Transverse colon (tissue), 4 donors: ENCODE measurements around the gene MED15. TPM values are rescaled to one million over a fixed set of nuclear protein-coding genes. Genes with fewer than 3 reads are reported as not detected.

Experiments
- DNase-seq: peaks from one replicate; pipeline ENCODE4 v3.0.0-alpha.2; 2019
- H3K27ac ChIP-seq, 4 donors: fragments of 200-600 bp; sonication (generic); 2 replicates each; pipeline ENCODE4 v1.5.1; 2016 to 2018; ENCODE audit warnings: inconsistent platforms in 4 of 4
- H3K27me3 ChIP-seq: fragments of 200-600 bp; sonication (generic); 2 replicates; pipeline ENCODE4 v1.5.1; 2017; ENCODE audit warnings: inconsistent platforms
- H3K36me3 ChIP-seq, 4 donors: fragments of 200-600 bp; sonication (generic); 2 replicates each; pipeline ENCODE4 v1.5.1; 2017 to 2019; ENCODE audit warnings: inconsistent platforms in 4 of 4
- H3K4me1 ChIP-seq, 4 donors: fragments of 200-600 bp; sonication (generic); 2 replicates each; pipeline ENCODE4 v1.5.1; 2017 to 2020; ENCODE audit warnings: inconsistent platforms in 4 of 4
- H3K4me3 ChIP-seq, 4 donors: fragments of 200-600 bp; sonication (generic); 1 replicate in 1 of 4; 2 replicates in 3 of 4; pipeline versions ENCODE4 v1.5.1 to v1.6.1; 2017 to 2019; ENCODE audit warnings: inconsistent platforms in 4 of 4
- H3K9me3 ChIP-seq, 2 donors: fragments of 200-600 bp; sonication (generic); 2 replicates each; pipeline ENCODE4 v1.5.1; 2017 to 2019; ENCODE audit warnings: inconsistent platforms in 2 of 2
- EP300 ChIP-seq: sonication (generic); formaldehyde crosslinking; IDR thresholded peaks from one replicate; pipeline ENCODE4 v1.6.1; 2017; ENCODE audit warnings: antibody characterized with exemption, low read depth
- POLR2A ChIP-seq: fragments of 450-650 bp; IDR thresholded peaks from one replicate; pipeline ENCODE4 v1.6.1; 2016; ENCODE audit warnings: antibody characterized with exemption, mild to moderate bottlenecking, moderate library complexity
- POLR2AphosphoS5 ChIP-seq, 3 donors: sonication (generic); formaldehyde crosslinking; IDR thresholded peaks; one replicate each; pipeline ENCODE4 v1.6.1; 2016; ENCODE audit warnings: antibody characterized with exemption in 3 of 3
- WGBS, 2 donors: methylation state at CpG; one replicate each; pipeline ENCODE4 v1.1.5; 2018; ENCODE audit warnings: low coverage in 1 of 2; 5-methylcytosine and 5-hydroxymethylcytosine counted together
- in situ Hi-C, 4 donors: fragments of 200-750 bp; cut with MboI; loops; one replicate each; pipeline versions ENCODE4 v1.15.0 to v1.15.1; 2017; ENCODE audit warnings: low sequenced_read_pairs in 3 of 4, low pct_ligation_motif_present in 1 of 4, low pct_unique_long_range_greater_than_20kb in 1 of 4
- intact Hi-C: fragments of 100-400 bp; cut with DNase I; formaldehyde crosslinking; loops from one replicate; pipeline ENCODE4 v1.15.1; 2023; ENCODE audit warnings: low total_unique reads
- total RNA-seq, 4 donors: library from RNA; depleted of rRNA; stranded (reverse); fragments of >200 nt; gene quantifications; one replicate each; pipeline ENCODE4 v1.1.0, GENCODE V29; 2016
- TF ChIP-seq, protein P1 (sequence below), 5 experiments: fragments of 200-600 bp in 3 of 5; fragments of 450-650 bp in 2 of 5; sonication (generic) in 3 of 5; IDR thresholded peaks; 1 replicate in 2 of 5; 2 replicates in 3 of 5; pipeline ENCODE4 v1.5.1; 2016 to 2017; ENCODE audit warnings: antibody characterized with exemption in 5 of 5, inconsistent platforms in 3 of 5, mild to moderate bottlenecking in 2 of 5, moderate library complexity in 1 of 5

Gene MED15
- total RNA-seq, 4 donors from 2014 or later = 70.3 to 211 (median 116) TPM

DNA sequence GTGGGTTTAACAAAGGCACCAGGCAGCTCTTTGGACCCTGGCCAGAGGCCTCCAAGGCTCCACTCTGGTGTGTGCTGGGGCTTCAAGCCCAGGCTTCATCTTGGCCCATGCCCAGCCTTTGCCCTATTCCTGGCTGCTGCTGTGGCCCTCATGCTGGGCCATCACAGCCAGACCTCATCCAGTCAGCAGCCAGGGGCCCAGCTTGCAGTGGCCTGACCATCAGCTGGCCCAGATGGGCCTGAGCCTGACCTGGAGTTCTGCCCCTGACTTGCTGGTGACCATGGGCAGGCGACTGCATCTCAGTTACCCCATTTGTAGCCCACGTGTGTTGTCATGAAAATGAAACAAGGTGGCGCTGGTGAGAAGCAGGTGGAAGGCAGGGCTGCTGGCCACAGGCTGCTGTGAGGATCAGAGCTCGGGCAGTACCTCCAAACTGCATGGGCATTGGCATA is 76.1 kb downstream of the MED15 start:
- no peak overlapping the region for H3K4me3 ChIP-seq
- H3K4me1 ChIP-seq = no peaks in the 10 kb centered on the region
- H3K27ac ChIP-seq = no peak overlapping the region
- peaks cover 0 to 48% (median 23%) of the 10 kb centered on the region in 4 donors for H3K36me3 ChIP-seq
- TF ChIP-seq, protein P1, sequence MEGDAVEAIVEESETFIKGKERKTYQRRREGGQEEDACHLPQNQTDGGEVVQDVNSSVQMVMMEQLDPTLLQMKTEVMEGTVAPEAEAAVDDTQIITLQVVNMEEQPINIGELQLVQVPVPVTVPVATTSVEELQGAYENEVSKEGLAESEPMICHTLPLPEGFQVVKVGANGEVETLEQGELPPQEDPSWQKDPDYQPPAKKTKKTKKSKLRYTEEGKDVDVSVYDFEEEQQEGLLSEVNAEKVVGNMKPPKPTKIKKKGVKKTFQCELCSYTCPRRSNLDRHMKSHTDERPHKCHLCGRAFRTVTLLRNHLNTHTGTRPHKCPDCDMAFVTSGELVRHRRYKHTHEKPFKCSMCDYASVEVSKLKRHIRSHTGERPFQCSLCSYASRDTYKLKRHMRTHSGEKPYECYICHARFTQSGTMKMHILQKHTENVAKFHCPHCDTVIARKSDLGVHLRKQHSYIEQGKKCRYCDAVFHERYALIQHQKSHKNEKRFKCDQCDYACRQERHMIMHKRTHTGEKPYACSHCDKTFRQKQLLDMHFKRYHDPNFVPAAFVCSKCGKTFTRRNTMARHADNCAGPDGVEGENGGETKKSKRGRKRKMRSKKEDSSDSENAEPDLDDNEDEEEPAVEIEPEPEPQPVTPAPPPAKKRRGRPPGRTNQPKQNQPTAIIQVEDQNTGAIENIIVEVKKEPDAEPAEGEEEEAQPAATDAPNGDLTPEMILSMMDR (IDR thresholded peaks at IDR 0.05) = no peak
- TF ChIP-seq POLR2A = no peak
- TF ChIP-seq POLR2AphosphoS5 (IDR thresholded peaks at IDR 0.05) = no peak
- TF ChIP-seq EP300 = no peak
- intact Hi-C loops = no loop called here
- no peaks in the 10 kb centered on the region for H3K27me3 ChIP-seq
- H3K9me3 ChIP-seq = no peaks in the 10 kb centered on the region
- no peak for DNase-seq
- in situ Hi-C loops = loop anchor here in 1 of 4 donors (25.0 kb wide), 1 partner anchor 129 kb away; no protein-coding TSS in a partner anchor
- WGBS, 2 donors = 75% methylated on average over 4 of the region's 4 CpGs; no CpG with 5 or more reads in 1 of the 2 donors

DNA sequence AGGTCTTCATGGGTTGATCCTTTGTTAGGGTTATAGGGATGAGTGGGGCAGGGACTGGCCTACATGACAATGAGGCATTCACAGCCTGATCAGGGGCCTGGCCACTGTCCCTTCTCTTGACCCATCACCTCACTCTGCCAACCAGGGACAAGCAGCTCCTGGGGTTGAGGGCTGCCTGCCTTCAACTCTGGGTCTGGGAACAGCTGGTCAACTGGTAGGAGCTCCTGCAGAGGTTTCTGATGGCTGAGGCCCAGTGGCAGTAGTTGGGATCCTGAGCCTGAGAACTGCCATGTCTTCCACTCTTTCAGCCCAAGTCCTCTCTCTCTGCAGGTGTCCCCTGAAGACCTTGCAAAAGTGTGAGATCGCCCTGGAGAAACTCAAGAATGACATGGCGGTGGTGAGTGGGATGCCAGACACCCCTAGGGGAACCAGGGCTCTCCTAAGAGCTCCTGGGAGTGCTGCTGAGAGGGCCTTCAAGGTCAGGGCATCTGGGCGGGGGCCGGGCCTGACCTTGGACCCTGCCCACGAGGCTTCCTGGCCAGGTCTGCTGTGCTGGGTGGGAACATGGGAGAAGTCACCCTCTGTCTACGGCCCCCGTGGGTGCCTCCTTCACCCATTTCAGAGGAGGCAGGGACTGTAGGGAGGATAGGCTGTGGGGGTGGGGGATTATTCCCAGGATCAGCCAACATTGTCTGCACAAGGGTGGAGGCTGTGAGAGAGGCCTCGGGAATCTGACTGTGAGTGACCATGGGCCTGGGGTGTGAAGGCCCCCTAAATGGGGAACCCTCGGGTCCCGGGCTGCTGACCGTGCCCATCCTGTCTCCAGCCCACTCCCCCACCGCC is 76.8 kb downstream of the MED15 start:
- in situ Hi-C loops = loop anchor here in 1 of 4 donors (25.0 kb wide), 1 partner anchor 128 kb away; no protein-coding TSS in a partner anchor
- peaks cover 0 to 48% (median 19%) of the 10 kb centered on the region in 4 donors for H3K36me3 ChIP-seq
- WGBS, 2 donors = 81% methylated on average over 10 of the region's 12 CpGs; no CpG with 5 or more reads in 1 of the 2 donors

DNA sequence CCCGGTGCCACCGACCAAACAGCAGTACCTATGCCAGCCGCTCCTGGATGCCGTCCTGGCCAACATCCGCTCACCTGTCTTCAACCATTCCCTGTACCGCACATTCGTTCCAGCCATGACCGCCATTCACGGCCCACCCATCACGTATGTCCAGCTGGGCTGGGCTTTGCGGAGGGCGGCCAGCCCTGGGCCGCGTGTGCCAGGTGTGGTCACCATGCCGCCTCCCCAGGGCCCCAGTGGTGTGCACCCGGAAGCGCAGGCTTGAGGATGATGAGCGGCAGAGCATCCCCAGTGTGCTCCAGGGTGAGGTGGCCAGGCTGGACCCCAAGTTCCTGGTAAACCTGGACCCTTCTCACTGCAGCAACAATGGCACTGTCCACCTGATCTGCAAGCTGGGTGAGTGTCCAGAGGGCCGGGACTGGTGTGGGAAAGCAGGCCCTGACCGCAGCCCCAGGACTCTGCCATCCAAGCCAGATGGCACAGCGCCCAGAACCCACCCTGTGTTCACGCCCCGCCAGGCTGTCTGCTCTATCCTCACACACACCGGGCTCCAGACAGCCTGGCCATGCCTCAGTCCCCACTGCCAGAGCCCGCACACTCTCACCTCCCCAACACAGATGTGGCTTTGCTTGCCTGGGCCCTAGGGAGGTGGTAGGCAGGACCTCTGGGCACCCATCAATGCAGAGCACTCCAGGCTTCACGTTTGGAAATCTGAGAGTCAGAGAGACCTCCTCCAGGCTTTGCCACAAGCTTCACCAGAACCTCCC is 77.6 kb downstream of the MED15 start:
- no peak overlapping the region for H3K27ac ChIP-seq
- WGBS, 2 donors = 90% methylated on average over 25 of the region's 26 CpGs; no CpG with 5 or more reads in 1 of the 2 donors
- no peak overlapping the region for H3K4me3 ChIP-seq
- DNase-seq = no peak
- no peaks in the 10 kb centered on the region for H3K4me1 ChIP-seq
- no peaks in the 10 kb centered on the region for H3K27me3 ChIP-seq
- peaks cover 0 to 48% (median 19%) of the 10 kb centered on the region in 4 donors for H3K36me3 ChIP-seq
- intact Hi-C loops = no loop called here
- H3K9me3 ChIP-seq = no peaks in the 10 kb centered on the region
- TF ChIP-seq EP300 (no peak), POLR2A (no peak), POLR2AphosphoS5 (IDR thresholded peaks at IDR 0.05) (no peak)
- TF ChIP-seq, protein P1 (IDR thresholded peaks at IDR 0.05) = no peak
- in situ Hi-C loops = loop anchor here in 1 of 4 donors (25.0 kb wide), 1 partner anchor 127 kb away; no protein-coding TSS in a partner anchor

More for the DNA sequence above, 76.8 kb downstream of the MED15 start:
- Histone ChIP-seq H3K27ac (no peak overlapping the region), H3K27me3 (no peaks in the 10 kb centered on the region), H3K9me3 (no peaks in the 10 kb centered on the region), H3K4me1 (no peaks in the 10 kb centered on the region), H3K4me3 (no peak overlapping the region)
- intact Hi-C loops = no loop called here
- DNase-seq = no peak
- TF ChIP-seq POLR2A = no peak
- no peak for TF ChIP-seq EP300
- TF ChIP-seq POLR2AphosphoS5 (IDR thresholded peaks at IDR 0.05) = no peak
- TF ChIP-seq, protein P1 (IDR thresholded peaks at IDR 0.05) = no peak
